Tibial artery (tissue), 4 donors: Measurements from ENCODE around the gene RYR2.

ENCODE experiments used
- DNase-seq, 2 donors: peaks; one replicate each; pipeline ENCODE4 v3.0.0-alpha.2; 2019
- H3K27ac ChIP-seq, 2 donors: fragments of 200-600 bp; sonication (generic) in 1 of 2; 1 replicate in 1 of 2; 2 replicates in 1 of 2; pipeline ENCODE4 v1.5.1; 2018 to 2019; ENCODE audit warnings: mild to moderate bottlenecking in 1 of 2
- H3K27me3 ChIP-seq, 2 donors: fragments of 200-600 bp; sonication (generic) in 1 of 2; one replicate each; pipeline versions ENCODE4 v1.5.1 to v1.6.0; 2016 to 2019
- H3K36me3 ChIP-seq, 3 donors: fragments of 200-600 bp; sonication (generic) in 2 of 3; one replicate each; pipeline ENCODE4 v1.5.1; 2016 to 2019; ENCODE audit warnings: mild to moderate bottlenecking in 2 of 3
- H3K4me1 ChIP-seq, 4 donors: fragments of 200-600 bp; sonication (generic) in 2 of 4; 1 replicate in 3 of 4; 2 replicates in 1 of 4; pipeline ENCODE4 v1.5.1; 2016 to 2019
- H3K4me3 ChIP-seq, 2 donors: fragments of 200-600 bp; sonication (generic) in 1 of 2; 1 replicate in 1 of 2; 2 replicates in 1 of 2; pipeline ENCODE4 v1.5.1; 2018 to 2019; ENCODE audit warnings: mild to moderate bottlenecking in 2 of 2
- H3K9me3 ChIP-seq, 3 donors: fragments of 200-600 bp; sonication (generic) in 1 of 3; one replicate each; pipeline ENCODE4 v1.5.1; 2016 to 2019
- CTCF ChIP-seq, 2 experiments: fragments of 200-600 bp in 1 of 2; fragments of 450-650 bp in 1 of 2; IDR thresholded peaks; one replicate each; pipeline ENCODE4 v1.5.1; 2017 to 2019; ENCODE audit warnings: antibody characterized with exemption in 2 of 2, mild to moderate bottlenecking in 1 of 2, moderate library complexity in 1 of 2
- intact Hi-C: fragments of 100-400 bp; cut with DNase I; formaldehyde crosslinking; loops from one replicate; pipeline ENCODE4 v1.15.0; 2023; ENCODE audit warnings: low total_unique reads

Gene RYR2

GRCh38 chr1:237788069-237788468, 746.1 kb downstream of the RYR2 start:
- intact Hi-C loops, result no loop called here
- no peaks in the 10 kb centered on the region for H3K9me3 ChIP-seq
- no peak for TF ChIP-seq CTCF (IDR thresholded peaks at IDR 0.05)
- H3K27ac ChIP-seq, result no peak overlapping the region
- H3K4me3 ChIP-seq, result no peak overlapping the region
- no peak for DNase-seq
- H3K4me1 ChIP-seq, result no peaks in the 10 kb centered on the region
- H3K36me3 ChIP-seq, result peaks cover 28 to 48% (median 38%) of the 10 kb centered on the region in 3 donors
- H3K27me3 ChIP-seq, result no peaks in the 10 kb centered on the region

- H3K9me3 ChIP-seq, result no peaks in the 10 kb centered on the region
- no peaks in the 10 kb centered on the region for H3K27me3 ChIP-seq
- no peak overlapping the region for H3K4me3 ChIP-seq
- H3K4me1 ChIP-seq, result no peaks in the 10 kb centered on the region
- no peak for TF ChIP-seq CTCF (IDR thresholded peaks at IDR 0.05)
- no peak overlapping the region for H3K27ac ChIP-seq
- intact Hi-C loops, result no loop called here
- no peak for DNase-seq
- peaks cover 23 to 45% (median 26%) of the 10 kb centered on the region in 3 donors for H3K36me3 ChIP-seq
These were observed 747.6 kb downstream of the RYR2 start for GRCh38 chr1:237789619-237790018.

GRCh38 chr1:237791592-237791991, 749.6 kb downstream of the RYR2 start:
- no peak overlapping the region for H3K27ac ChIP-seq
- no peak for TF ChIP-seq CTCF (IDR thresholded peaks at IDR 0.05)
- H3K36me3 ChIP-seq, result peaks cover 21 to 49% (median 23%) of the 10 kb centered on the region in 3 donors
- H3K27me3 ChIP-seq, result no peaks in the 10 kb centered on the region
- H3K4me3 ChIP-seq, result no peak overlapping the region
- intact Hi-C loops, result no loop called here
- no peak for DNase-seq
- H3K9me3 ChIP-seq, result no peaks in the 10 kb centered on the region
- H3K4me1 ChIP-seq, result no peaks in the 10 kb centered on the region

- DNase-seq, result no peak
- Histone ChIP-seq H3K4me3 (no peak overlapping the region), H3K4me1 (no peaks in the 10 kb centered on the region), H3K36me3 (peaks cover 21 to 49% (median 23%) of the 10 kb centered on the region in 3 donors), H3K9me3 (no peaks in the 10 kb centered on the region), H3K27me3 (no peaks in the 10 kb centered on the region), H3K27ac (no peak overlapping the region)
- no peak for TF ChIP-seq CTCF (IDR thresholded peaks at IDR 0.05)
- intact Hi-C loops, result no loop called here
These were observed 750.2 kb downstream of the RYR2 start for GRCh38 chr1:237792149-237792548.

GRCh38 chr1:237792726-237793125, 750.7 kb downstream of the RYR2 start:
- Histone ChIP-seq H3K36me3 (peaks cover 21 to 44% (median 24%) of the 10 kb centered on the region in 3 donors), H3K9me3 (no peaks in the 10 kb centered on the region), H3K4me3 (no peak overlapping the region), H3K27ac (no peak overlapping the region), H3K27me3 (no peaks in the 10 kb centered on the region), H3K4me1 (no peaks in the 10 kb centered on the region)
- intact Hi-C loops, result no loop called here
- no peak for DNase-seq
- no peak for TF ChIP-seq CTCF (IDR thresholded peaks at IDR 0.05)

- intact Hi-C loops, result no loop called here
- no peak overlapping the region for H3K4me3 ChIP-seq
- DNase-seq, result no peak
- no peaks in the 10 kb centered on the region for H3K4me1 ChIP-seq
- no peak overlapping the region for H3K27ac ChIP-seq
- H3K36me3 ChIP-seq, result peaks cover 17 to 38% (median 19%) of the 10 kb centered on the region in 3 donors
- no peak for TF ChIP-seq CTCF (IDR thresholded peaks at IDR 0.05)
- no peaks in the 10 kb centered on the region for H3K27me3 ChIP-seq
- no peaks in the 10 kb centered on the region for H3K9me3 ChIP-seq
These were observed 752.1 kb downstream of the RYR2 start for GRCh38 chr1:237794071-237794470.
